Measurements from ENCODE around the gene NCAPD2.

DNA sequence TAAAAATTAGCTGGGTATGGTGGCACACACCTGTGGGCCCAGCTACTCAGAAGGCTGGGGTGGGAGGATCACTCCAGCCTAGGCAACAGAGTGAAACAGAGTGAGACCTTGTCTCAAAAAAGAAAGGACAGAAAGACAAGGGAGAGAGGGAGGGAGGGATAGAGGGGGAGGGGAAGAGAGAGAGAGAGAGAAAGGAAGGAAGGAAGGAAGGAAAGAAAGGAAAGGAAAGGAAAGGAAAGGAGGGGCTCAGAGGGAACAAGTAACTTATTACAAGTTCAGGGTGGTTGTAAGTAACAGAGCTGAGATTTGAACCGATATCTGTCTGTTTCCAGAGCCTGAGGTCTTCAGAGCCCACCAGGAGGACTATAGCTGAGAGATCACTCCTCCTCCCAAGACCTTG, 53.7 kb downstream of the NCAPD2 start:
- TF ChIP-seq, protein P1, sequence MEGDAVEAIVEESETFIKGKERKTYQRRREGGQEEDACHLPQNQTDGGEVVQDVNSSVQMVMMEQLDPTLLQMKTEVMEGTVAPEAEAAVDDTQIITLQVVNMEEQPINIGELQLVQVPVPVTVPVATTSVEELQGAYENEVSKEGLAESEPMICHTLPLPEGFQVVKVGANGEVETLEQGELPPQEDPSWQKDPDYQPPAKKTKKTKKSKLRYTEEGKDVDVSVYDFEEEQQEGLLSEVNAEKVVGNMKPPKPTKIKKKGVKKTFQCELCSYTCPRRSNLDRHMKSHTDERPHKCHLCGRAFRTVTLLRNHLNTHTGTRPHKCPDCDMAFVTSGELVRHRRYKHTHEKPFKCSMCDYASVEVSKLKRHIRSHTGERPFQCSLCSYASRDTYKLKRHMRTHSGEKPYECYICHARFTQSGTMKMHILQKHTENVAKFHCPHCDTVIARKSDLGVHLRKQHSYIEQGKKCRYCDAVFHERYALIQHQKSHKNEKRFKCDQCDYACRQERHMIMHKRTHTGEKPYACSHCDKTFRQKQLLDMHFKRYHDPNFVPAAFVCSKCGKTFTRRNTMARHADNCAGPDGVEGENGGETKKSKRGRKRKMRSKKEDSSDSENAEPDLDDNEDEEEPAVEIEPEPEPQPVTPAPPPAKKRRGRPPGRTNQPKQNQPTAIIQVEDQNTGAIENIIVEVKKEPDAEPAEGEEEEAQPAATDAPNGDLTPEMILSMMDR (IDR thresholded peaks at IDR 0.05; ENCODE audit: insufficient read depth, low read length, poor library complexity, severe bottlenecking), result no peak
- TF ChIP-seq EZH2phosphoT487 (conservative IDR thresholded peaks at IDR 0.05; ENCODE audit: low read length), result no peak
